Panc1 (cell line): ENCODE data around the gene ACACA. TPM values are rescaled to one million over a fixed set of nuclear protein-coding genes. Genes with fewer than 3 reads are reported as not detected.

Experiments
- ATAC-seq: fragments of 200-7000 bp; cut with Tn5 transposase; 2 replicates; pipeline ENCODE4 v1.9.1; 2020; ENCODE audit warnings: mild to moderate bottlenecking, moderate library complexity
- BruUV-seq: library from RNA; stranded (reverse); fragments of 400-500 nt; replicated peaks from 2 replicates; lab custom pipeline; 2021; lab: Mats Ljungman, UMichigan
- CTCF ChIA-PET: fragments of 300-600 bp; sonication (Branson Sonifier 250); formaldehyde crosslinking; loops from one replicate; lab custom pipeline; 2022; ENCODE audit warnings: antibody characterized with exemption; lab: Charles Lee
- POLR2A ChIA-PET: fragments of 300-600 bp; sonication (Branson Sonifier 250); formaldehyde crosslinking; loops from one replicate; lab custom pipeline; 2022; ENCODE audit warnings: antibody characterized with exemption; lab: Charles Lee
- DNase-seq: peaks from one replicate; pipeline ENCODE4 v3.0.0-alpha.2; 2010; ENCODE audit warnings: low read depth, low spot score
- H3K27ac ChIP-seq: 2 replicates; pipeline ENCODE4 v1.5.1; 2011; ENCODE audit warnings: mild to moderate bottlenecking, low read length, inconsistent platforms
- H3K27me3 ChIP-seq: fragments of 200-500 bp; sonication (Bioruptor generic); 2 replicates; pipeline ENCODE4 v1.6.0; 2014; ENCODE audit warnings: low read length, inconsistent platforms; ENCODE audit not compliant: control insufficient read depth, insufficient read depth
- H3K36me3 ChIP-seq: fragments of 200-500 bp; sonication (Bioruptor generic); 2 replicates; pipeline ENCODE4 v1.5.1; 2014; ENCODE audit warnings: inconsistent platforms, mild to moderate bottlenecking, low read length, moderate library complexity; ENCODE audit not compliant: control insufficient read depth, insufficient read depth
- H3K4me1 ChIP-seq: 2 replicates; pipeline ENCODE4 v1.5.1; 2011; ENCODE audit warnings: inconsistent platforms, mild to moderate bottlenecking, low read length, moderate library complexity; ENCODE audit not compliant: control insufficient read depth, insufficient read depth
- H3K4me3 ChIP-seq, 2 experiments: 2 replicates each; pipeline ENCODE4 v1.5.1; 2011 to 2012; ENCODE audit warnings: low read depth in 2 of 2, low read length in 2 of 2, mild to moderate bottlenecking in 2 of 2, inconsistent platforms in 1 of 2, moderate library complexity in 1 of 2
- H3K9me3 ChIP-seq: fragments of 200-500 bp; sonication (Bioruptor generic); 2 replicates; pipeline ENCODE4 v1.5.1; 2014; ENCODE audit warnings: low read depth, mild to moderate bottlenecking, inconsistent platforms, low read length, moderate library complexity; ENCODE audit not compliant: control insufficient read depth, insufficient read depth
- POLR2AphosphoS5 ChIP-seq: IDR thresholded peaks from 2 replicates; pipeline ENCODE4 v1.6.1; 2012; ENCODE audit warnings: mild to moderate bottlenecking, low read depth, low read length, moderate library complexity
- SIN3A ChIP-seq: IDR thresholded peaks from 2 replicates; pipeline ENCODE4 v1.6.1; 2012; ENCODE audit warnings: low read depth, mild to moderate bottlenecking, low read length, moderate library complexity, borderline replicate concordance; ENCODE audit not compliant: insufficient read depth
- TCF7L2 ChIP-seq: IDR thresholded peaks from 2 replicates; pipeline ENCODE4 v1.6.1; 2011; ENCODE audit warnings: mild to moderate bottlenecking, low read depth, low read length, inconsistent platforms
- in situ Hi-C: cut with HindIII; loops from 2 replicates; pipeline ENCODE4 v1.10.0; 2016; ENCODE audit warnings: low sequenced_read_pairs, low pct_unique_long_range_greater_than_20kb
- intact Hi-C: fragments of 100-400 bp; cut with micrococcal nuclease; formaldehyde crosslinking; loops from one replicate; pipeline ENCODE4 v1.10.0; 2022; ENCODE audit not compliant: unreplicated experiment
- total RNA-seq: library from RNA; stranded (reverse); gene quantifications from one replicate; pipeline ENCODE4 v1.2.1, GENCODE V29; 2021; ENCODE audit not compliant: unreplicated experiment
- TF ChIP-seq, protein P1 (sequence below), 2 experiments: IDR thresholded peaks; 2 replicates each; pipeline ENCODE4 v1.6.1; 2011 to 2012; ENCODE audit warnings: low read depth in 2 of 2, control low read depth in 1 of 2, low read length in 1 of 2, mild to moderate bottlenecking in 1 of 2, moderate library complexity in 1 of 2; ENCODE audit not compliant: insufficient read depth in 1 of 2
- TF ChIP-seq, protein P2 (sequence below): fragments of 450-650 bp; IDR thresholded peaks from 2 replicates; pipeline ENCODE4 v1.5.1; 2017; ENCODE audit warnings: mild to moderate bottlenecking

The ACACA gene
- total RNA-seq, 1 experiment from 2014 or later = 131 TPM

- POLR2A ChIA-PET = no interaction called here
- ATAC-seq = no peak
- Histone ChIP-seq H3K27me3 (no peaks in the 10 kb centered on the region), H3K4me1 (no peaks in the 10 kb centered on the region), H3K36me3 (peaks cover 2% of the 10 kb centered on the region), H3K9me3 (no peaks in the 10 kb centered on the region), H3K4me3 (no peak overlapping the region), H3K27ac (no peak overlapping the region)
- TF ChIP-seq, protein P1, sequence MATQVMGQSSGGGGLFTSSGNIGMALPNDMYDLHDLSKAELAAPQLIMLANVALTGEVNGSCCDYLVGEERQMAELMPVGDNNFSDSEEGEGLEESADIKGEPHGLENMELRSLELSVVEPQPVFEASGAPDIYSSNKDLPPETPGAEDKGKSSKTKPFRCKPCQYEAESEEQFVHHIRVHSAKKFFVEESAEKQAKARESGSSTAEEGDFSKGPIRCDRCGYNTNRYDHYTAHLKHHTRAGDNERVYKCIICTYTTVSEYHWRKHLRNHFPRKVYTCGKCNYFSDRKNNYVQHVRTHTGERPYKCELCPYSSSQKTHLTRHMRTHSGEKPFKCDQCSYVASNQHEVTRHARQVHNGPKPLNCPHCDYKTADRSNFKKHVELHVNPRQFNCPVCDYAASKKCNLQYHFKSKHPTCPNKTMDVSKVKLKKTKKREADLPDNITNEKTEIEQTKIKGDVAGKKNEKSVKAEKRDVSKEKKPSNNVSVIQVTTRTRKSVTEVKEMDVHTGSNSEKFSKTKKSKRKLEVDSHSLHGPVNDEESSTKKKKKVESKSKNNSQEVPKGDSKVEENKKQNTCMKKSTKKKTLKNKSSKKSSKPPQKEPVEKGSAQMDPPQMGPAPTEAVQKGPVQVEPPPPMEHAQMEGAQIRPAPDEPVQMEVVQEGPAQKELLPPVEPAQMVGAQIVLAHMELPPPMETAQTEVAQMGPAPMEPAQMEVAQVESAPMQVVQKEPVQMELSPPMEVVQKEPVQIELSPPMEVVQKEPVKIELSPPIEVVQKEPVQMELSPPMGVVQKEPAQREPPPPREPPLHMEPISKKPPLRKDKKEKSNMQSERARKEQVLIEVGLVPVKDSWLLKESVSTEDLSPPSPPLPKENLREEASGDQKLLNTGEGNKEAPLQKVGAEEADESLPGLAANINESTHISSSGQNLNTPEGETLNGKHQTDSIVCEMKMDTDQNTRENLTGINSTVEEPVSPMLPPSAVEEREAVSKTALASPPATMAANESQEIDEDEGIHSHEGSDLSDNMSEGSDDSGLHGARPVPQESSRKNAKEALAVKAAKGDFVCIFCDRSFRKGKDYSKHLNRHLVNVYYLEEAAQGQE (IDR thresholded peaks at IDR 0.05; ENCODE audit: insufficient read depth in 1 of 2, low read depth in 2 of 2, low read length in 1 of 2) = no peak
- TF ChIP-seq, protein P2, sequence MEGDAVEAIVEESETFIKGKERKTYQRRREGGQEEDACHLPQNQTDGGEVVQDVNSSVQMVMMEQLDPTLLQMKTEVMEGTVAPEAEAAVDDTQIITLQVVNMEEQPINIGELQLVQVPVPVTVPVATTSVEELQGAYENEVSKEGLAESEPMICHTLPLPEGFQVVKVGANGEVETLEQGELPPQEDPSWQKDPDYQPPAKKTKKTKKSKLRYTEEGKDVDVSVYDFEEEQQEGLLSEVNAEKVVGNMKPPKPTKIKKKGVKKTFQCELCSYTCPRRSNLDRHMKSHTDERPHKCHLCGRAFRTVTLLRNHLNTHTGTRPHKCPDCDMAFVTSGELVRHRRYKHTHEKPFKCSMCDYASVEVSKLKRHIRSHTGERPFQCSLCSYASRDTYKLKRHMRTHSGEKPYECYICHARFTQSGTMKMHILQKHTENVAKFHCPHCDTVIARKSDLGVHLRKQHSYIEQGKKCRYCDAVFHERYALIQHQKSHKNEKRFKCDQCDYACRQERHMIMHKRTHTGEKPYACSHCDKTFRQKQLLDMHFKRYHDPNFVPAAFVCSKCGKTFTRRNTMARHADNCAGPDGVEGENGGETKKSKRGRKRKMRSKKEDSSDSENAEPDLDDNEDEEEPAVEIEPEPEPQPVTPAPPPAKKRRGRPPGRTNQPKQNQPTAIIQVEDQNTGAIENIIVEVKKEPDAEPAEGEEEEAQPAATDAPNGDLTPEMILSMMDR = no peak
- TF ChIP-seq TCF7L2 = no peak
- TF ChIP-seq SIN3A = no peak
- TF ChIP-seq POLR2AphosphoS5 = no peak
- intact Hi-C loops (no loop called here), in situ Hi-C loops (no loop called here)
- no peak for DNase-seq
- CTCF ChIA-PET = no interaction called here
- BruUV-seq = no TSS peak
Measured at GRCh38 chr17:37111329-37111728, 295.3 kb downstream of the ACACA start.

DNA sequence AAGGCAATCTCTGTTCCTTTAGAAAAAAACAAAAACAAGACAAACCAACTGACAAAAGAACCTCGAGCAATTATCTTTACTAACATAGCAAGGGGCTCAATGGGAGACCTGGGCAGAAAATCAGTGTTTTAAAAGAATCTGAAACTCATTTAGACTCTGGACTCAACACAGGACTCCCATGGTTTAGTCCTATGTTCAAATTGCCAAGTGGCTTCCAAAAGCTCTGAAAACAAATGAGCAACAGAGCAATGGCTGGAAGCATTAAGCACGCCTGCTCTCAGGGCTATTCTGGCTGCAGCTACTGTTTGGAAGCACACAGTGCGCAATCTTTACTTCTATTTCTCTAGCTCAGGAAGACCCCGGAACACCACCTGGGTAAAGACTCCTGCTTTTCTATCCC, 295.9 kb downstream of the ACACA start:
- no TSS peak for BruUV-seq
- Histone ChIP-seq H3K27ac (no peak overlapping the region), H3K4me1 (no peaks in the 10 kb centered on the region), H3K9me3 (no peaks in the 10 kb centered on the region), H3K36me3 (peaks cover 2% of the 10 kb centered on the region), H3K27me3 (no peaks in the 10 kb centered on the region), H3K4me3 (no peak overlapping the region)
- in situ Hi-C loops = no loop called here
- intact Hi-C loops = no loop called here
- CTCF ChIA-PET = no interaction called here
- ATAC-seq = no peak
- no peak for DNase-seq
- POLR2A ChIA-PET = no interaction called here
- TF ChIP-seq POLR2AphosphoS5 = no peak
- TF ChIP-seq, protein P1 (IDR thresholded peaks at IDR 0.05; ENCODE audit: insufficient read depth in 1 of 2, low read depth in 2 of 2, low read length in 1 of 2) = no peak
- TF ChIP-seq SIN3A = no peak
- TF ChIP-seq TCF7L2 = no peak
- TF ChIP-seq, protein P2 = no peak
